Tibial nerve (tissue), 4 donors: ENCODE measurements around the gene TTC38. TPM values are rescaled to one million over a fixed set of nuclear protein-coding genes. Genes with fewer than 3 reads are reported as not detected.
A peak's percentile ranks its signal among the peaks of the same experiment; 100 is the strongest.

ENCODE experiments used
- DNase-seq, 2 donors: peaks; one replicate each; pipeline ENCODE4 v3.0.0-alpha.2; 2019; ENCODE audit warnings: low spot score in 2 of 2
- H3K27ac ChIP-seq, 4 donors: fragments of 200-600 bp; sonication (generic) in 3 of 4; one replicate each; pipeline ENCODE4 v1.5.1; 2017 to 2019; ENCODE audit warnings: mild to moderate bottlenecking in 1 of 4
- H3K27me3 ChIP-seq, 2 donors: fragments of 200-600 bp; sonication (generic) in 1 of 2; one replicate each; pipeline versions ENCODE4 v1.5.1 to v1.6.0; 2017 to 2019
- H3K36me3 ChIP-seq, 3 donors: fragments of 200-600 bp; sonication (generic); one replicate each; pipeline ENCODE4 v1.5.1; 2018 to 2019
- H3K4me1 ChIP-seq, 4 donors: fragments of 200-600 bp; sonication (generic) in 3 of 4; one replicate each; pipeline ENCODE4 v1.5.1; 2017 to 2019
- H3K4me3 ChIP-seq, 4 donors: fragments of 200-600 bp; sonication (generic) in 3 of 4; one replicate each; pipeline ENCODE4 v1.5.1; 2017 to 2019; ENCODE audit warnings: mild to moderate bottlenecking in 1 of 4, moderate library complexity in 1 of 4
- H3K9me3 ChIP-seq, 4 donors: fragments of 200-600 bp; sonication (generic) in 3 of 4; one replicate each; pipeline ENCODE4 v1.5.1; 2017 to 2019
- EP300 ChIP-seq, 2 donors: sonication (generic); formaldehyde crosslinking; IDR thresholded peaks; one replicate each; pipeline ENCODE4 v1.6.1; 2017; ENCODE audit warnings: antibody characterized with exemption in 2 of 2, mild to moderate bottlenecking in 1 of 2
- POLR2A ChIP-seq, 2 donors: fragments of 450-650 bp; IDR thresholded peaks; one replicate each; pipeline ENCODE4 v1.6.1; 2017; ENCODE audit warnings: antibody characterized with exemption in 2 of 2, mild to moderate bottlenecking in 2 of 2, moderate library complexity in 2 of 2
- WGBS, 2 donors: methylation state at CpG; one replicate each; pipeline ENCODE4 v1.1.5; 2018; 5-methylcytosine and 5-hydroxymethylcytosine counted together
- total RNA-seq, 4 donors: library from RNA; depleted of rRNA; stranded (reverse); fragments of >200 nt; gene quantifications; one replicate each; pipeline ENCODE4 v1.1.0, GENCODE V29; 2016
- TF ChIP-seq, protein P1 (sequence below), 5 experiments: fragments of 200-600 bp in 3 of 5; fragments of 450-650 bp in 2 of 5; sonication (generic) in 3 of 5; IDR thresholded peaks; one replicate each; pipeline ENCODE4 v1.5.1; 2016 to 2019; ENCODE audit warnings: antibody characterized with exemption in 5 of 5, mild to moderate bottlenecking in 3 of 5, moderate library complexity in 2 of 5

The TTC38 gene
- total RNA-seq, 4 donors from 2014 or later = 63.2 to 85.2 (median 74.2) TPM

DNA sequence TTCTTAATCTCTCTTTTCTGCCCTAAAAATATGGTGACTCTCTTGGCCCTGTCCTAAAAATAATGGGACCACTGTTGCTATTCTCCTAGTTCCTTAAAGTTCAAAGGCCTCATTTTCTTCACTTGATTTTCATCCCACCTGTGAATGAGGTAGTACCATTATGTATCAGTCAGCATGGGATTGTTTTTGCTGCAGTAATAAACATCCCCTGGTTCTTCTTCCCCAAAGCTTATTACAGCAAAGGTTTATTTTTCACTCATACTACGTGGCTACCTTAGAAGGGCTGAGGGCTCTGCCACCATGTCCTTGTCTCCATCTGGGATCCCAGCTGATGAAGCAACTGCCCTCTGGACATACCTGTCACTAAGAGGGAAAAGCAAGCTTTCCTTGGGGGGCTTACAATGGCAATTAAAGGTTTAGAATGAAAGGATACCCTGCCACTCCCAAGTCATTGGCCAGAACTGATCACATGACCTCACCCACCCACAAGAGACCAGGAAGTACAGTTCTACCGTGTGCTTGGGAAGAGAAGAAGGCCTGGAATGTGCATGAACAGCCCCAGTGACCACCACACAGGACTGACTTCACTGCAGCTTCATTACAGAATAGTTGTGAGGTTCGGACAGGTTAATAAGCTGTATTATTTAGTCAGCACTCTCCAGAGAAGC lies 7.8 kb downstream of the TTC38 start:
- 66 to 72% methylated on average over 3 of the region's 3 CpGs for WGBS, 2 donors
- TF ChIP-seq EP300 (IDR thresholded peaks at IDR 0.05) (no peak), POLR2A (IDR thresholded peaks at IDR 0.05) (no peak)
- TF ChIP-seq, protein P1, sequence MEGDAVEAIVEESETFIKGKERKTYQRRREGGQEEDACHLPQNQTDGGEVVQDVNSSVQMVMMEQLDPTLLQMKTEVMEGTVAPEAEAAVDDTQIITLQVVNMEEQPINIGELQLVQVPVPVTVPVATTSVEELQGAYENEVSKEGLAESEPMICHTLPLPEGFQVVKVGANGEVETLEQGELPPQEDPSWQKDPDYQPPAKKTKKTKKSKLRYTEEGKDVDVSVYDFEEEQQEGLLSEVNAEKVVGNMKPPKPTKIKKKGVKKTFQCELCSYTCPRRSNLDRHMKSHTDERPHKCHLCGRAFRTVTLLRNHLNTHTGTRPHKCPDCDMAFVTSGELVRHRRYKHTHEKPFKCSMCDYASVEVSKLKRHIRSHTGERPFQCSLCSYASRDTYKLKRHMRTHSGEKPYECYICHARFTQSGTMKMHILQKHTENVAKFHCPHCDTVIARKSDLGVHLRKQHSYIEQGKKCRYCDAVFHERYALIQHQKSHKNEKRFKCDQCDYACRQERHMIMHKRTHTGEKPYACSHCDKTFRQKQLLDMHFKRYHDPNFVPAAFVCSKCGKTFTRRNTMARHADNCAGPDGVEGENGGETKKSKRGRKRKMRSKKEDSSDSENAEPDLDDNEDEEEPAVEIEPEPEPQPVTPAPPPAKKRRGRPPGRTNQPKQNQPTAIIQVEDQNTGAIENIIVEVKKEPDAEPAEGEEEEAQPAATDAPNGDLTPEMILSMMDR (IDR thresholded peaks at IDR 0.05) = no peak
- H3K4me3 ChIP-seq = no peak overlapping the region
- no peak for DNase-seq
- H3K9me3 ChIP-seq = no peaks in the 10 kb centered on the region
- H3K27me3 ChIP-seq = no peaks in the 10 kb centered on the region
- no peak overlapping the region for H3K27ac ChIP-seq
- peaks cover 0 to 98% (median 38%) of the 10 kb centered on the region in 3 donors for H3K36me3 ChIP-seq
- peaks cover 0 to 1% (median 0%) of the 10 kb centered on the region in 4 donors for H3K4me1 ChIP-seq

- WGBS, 2 donors = 95 to 97% methylated on average over 7 of the region's 7 CpGs
These were observed 8.8 kb downstream of the TTC38 start for GRCh38 chr22:46276563-46276962.

GRCh38 chr22:46278656-46279645 lies 11.1 kb downstream of the TTC38 start:
- H3K36me3 ChIP-seq = peaks cover 2 to 97% (median 32%) of the 10 kb centered on the region in 3 donors
- TF ChIP-seq POLR2A (IDR thresholded peaks at IDR 0.05) = no peak
- TF ChIP-seq, protein P1 (IDR thresholded peaks at IDR 0.05) = no peak
- no peak for TF ChIP-seq EP300 (IDR thresholded peaks at IDR 0.05)

More at GRCh38 chr22:46276563-46276962, 8.8 kb downstream of the TTC38 start:
- H3K27me3 ChIP-seq = no peaks in the 10 kb centered on the region
- no peak overlapping the region for H3K4me3 ChIP-seq
- no peak for DNase-seq
- peaks cover 0 to 98% (median 42%) of the 10 kb centered on the region in 3 donors for H3K36me3 ChIP-seq
- H3K4me1 ChIP-seq = no peaks in the 10 kb centered on the region
- no peaks in the 10 kb centered on the region for H3K9me3 ChIP-seq
- no peak for TF ChIP-seq POLR2A (IDR thresholded peaks at IDR 0.05)
- TF ChIP-seq, protein P1 (IDR thresholded peaks at IDR 0.05) = no peak
- TF ChIP-seq EP300 (IDR thresholded peaks at IDR 0.05) = no peak
- H3K27ac ChIP-seq = no peak overlapping the region

DNA sequence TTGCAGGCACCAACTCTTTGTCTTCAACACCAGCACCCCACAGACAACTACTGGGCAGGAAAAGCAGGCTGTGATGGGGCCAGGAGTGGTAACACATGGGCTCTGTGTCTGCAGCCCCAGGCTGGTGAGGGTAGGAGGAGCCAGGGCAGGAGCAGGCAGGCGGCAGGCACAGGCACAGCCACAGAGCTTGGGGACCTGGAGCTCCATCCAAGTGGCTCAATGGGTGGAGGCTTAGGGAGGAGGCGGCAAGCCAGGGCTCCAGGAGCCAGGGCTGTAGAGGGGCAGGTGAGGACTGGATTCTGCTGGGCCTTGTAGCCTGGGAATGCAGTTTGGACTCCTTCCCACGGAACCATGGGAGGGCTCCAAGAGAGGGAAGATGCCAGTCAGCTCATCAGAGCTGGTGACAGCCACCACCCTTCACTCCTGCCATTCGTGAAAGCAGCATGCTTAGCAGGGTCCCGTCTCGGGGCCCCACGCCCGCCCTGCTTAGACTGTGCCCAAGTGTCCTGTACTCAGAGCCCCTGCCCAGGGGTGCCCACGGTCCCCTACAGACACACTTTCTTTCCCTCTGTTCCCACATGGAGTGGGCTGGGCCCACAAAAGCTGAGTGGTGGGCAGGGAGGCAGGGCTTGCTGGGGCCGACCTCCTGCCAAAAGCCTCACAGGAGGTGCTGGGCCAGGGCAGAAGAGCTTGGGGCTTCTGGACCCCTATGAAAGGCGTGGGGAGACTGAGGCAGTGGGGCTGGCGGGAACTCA lies 12.4 kb downstream of the TTC38 start:
- Histone ChIP-seq H3K9me3 (no peaks in the 10 kb centered on the region), H3K4me1 (no peaks in the 10 kb centered on the region), H3K4me3 (no peak overlapping the region), H3K27ac (peak overlapping the region in 1 of 4 donors; percentile 7), H3K36me3 (peaks cover 5 to 97% (median 22%) of the 10 kb centered on the region in 3 donors), H3K27me3 (no peaks in the 10 kb centered on the region)
- TF ChIP-seq, protein P1 (IDR thresholded peaks at IDR 0.05) = no peak
- no peak for TF ChIP-seq EP300 (IDR thresholded peaks at IDR 0.05)
- no peak for TF ChIP-seq POLR2A (IDR thresholded peaks at IDR 0.05)
- 94 to 95% methylated on average over 12 of the region's 12 CpGs for WGBS, 2 donors
- DNase-seq = no peak

More at GRCh38 chr22:46278656-46279645, 11.1 kb downstream of the TTC38 start:
- H3K27me3 ChIP-seq = no peaks in the 10 kb centered on the region
- WGBS, 2 donors = 84 to 93% methylated on average over 16 to 22 of the region's 22 CpGs
- H3K9me3 ChIP-seq = no peaks in the 10 kb centered on the region
- DNase-seq = no peak
- no peaks in the 10 kb centered on the region for H3K4me1 ChIP-seq
- no peak overlapping the region for H3K27ac ChIP-seq
- no peak overlapping the region for H3K4me3 ChIP-seq
